IMR-90 (cell line): Measurements from ENCODE around the gene RBM8A.

Source experiments
- CEBPB ChIP-seq: IDR thresholded peaks from 2 replicates; pipeline ENCODE4 v1.6.1; 2012; ENCODE audit warnings: low read depth, low read length, improper control_type of control experiment
- CHD1 ChIP-seq: IDR thresholded peaks from 2 replicates; pipeline ENCODE4 v1.6.1; 2012; ENCODE audit warnings: low read depth, low read length, improper control_type of control experiment
- FOS ChIP-seq: fragments of 150-350 bp; IDR thresholded peaks from 2 replicates; pipeline ENCODE4 v1.6.1; 2016; ENCODE audit warnings: low read depth, low read length
- MAFK ChIP-seq: IDR thresholded peaks from 2 replicates; pipeline ENCODE4 v1.6.1; 2012; ENCODE audit warnings: low read depth, low read length, improper control_type of control experiment
- MAZ ChIP-seq: IDR thresholded peaks from 2 replicates; pipeline ENCODE4 v1.6.1; 2012; ENCODE audit warnings: low read depth, mild to moderate bottlenecking, low read length, improper control_type of control experiment, moderate library complexity, borderline replicate concordance
- MXI1 ChIP-seq: IDR thresholded peaks from 2 replicates; pipeline ENCODE4 v1.6.1; 2012; ENCODE audit warnings: low read depth, mild to moderate bottlenecking, low read length, moderate library complexity, borderline replicate concordance
- POLR2A ChIP-seq: IDR thresholded peaks from 2 replicates; pipeline ENCODE4 v1.6.1; 2012; ENCODE audit warnings: mild to moderate bottlenecking, low read depth, low read length
- RAD21 ChIP-seq: IDR thresholded peaks from 2 replicates; pipeline ENCODE4 v1.6.1; 2012; ENCODE audit warnings: low read length, improper control_type of control experiment
- RCOR1 ChIP-seq: IDR thresholded peaks from 2 replicates; pipeline ENCODE4 v1.6.1; 2012; ENCODE audit warnings: mild to moderate bottlenecking, low read length, improper control_type of control experiment; ENCODE audit not compliant: insufficient replicate concordance
- RFX5 ChIP-seq: IDR thresholded peaks from 2 replicates; pipeline ENCODE4 v1.8.0; 2012; ENCODE audit warnings: low read depth, mild to moderate bottlenecking, low read length, moderate library complexity
- SMC3 ChIP-seq: fragments of 150-350 bp; IDR thresholded peaks from 2 replicates; pipeline ENCODE4 v1.6.1; 2016; ENCODE audit warnings: low read depth, mild to moderate bottlenecking, antibody characterized with exemption, low read length, moderate library complexity
- USF2 ChIP-seq: fragments of 150-350 bp; IDR thresholded peaks from 2 replicates; pipeline ENCODE4 v1.6.1; 2017; ENCODE audit warnings: mild to moderate bottlenecking, antibody characterized with exemption, low read length, low read depth
- TF ChIP-seq, protein P1 (sequence below): conservative IDR thresholded peaks from 2 replicates; pipeline ENCODE4 v1.5.1; 2012; ENCODE audit warnings: mild to moderate bottlenecking, low read depth, low read length, improper control_type of control experiment
- TF ChIP-seq, protein P2 (sequence below): fragments of 150-350 bp; IDR thresholded peaks from 2 replicates; pipeline ENCODE4 v1.6.1; 2016; ENCODE audit warnings: low read depth, mild to moderate bottlenecking, low read length, moderate library complexity, borderline replicate concordance

DNA sequence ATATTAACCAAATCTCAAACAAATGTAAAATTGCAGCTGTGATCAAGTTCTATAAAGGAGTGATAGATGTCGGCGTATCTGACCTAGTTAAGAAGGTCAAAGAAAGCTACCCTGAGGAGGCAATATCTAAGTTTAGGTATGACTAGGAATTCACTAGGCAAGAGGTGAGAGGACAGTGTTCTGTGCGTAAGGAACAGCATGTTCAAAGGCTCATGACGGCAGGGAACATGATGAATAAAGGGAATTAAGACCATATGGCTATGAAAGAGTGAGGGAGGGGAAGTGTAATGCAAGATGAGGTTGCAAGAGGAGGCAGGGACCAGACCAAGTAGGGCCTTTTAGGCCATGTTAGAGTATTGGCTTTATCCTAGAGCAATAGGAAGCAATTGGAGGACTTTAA, 21.9 kb upstream of the RBM8A start:
- TF ChIP-seq, protein P1, sequence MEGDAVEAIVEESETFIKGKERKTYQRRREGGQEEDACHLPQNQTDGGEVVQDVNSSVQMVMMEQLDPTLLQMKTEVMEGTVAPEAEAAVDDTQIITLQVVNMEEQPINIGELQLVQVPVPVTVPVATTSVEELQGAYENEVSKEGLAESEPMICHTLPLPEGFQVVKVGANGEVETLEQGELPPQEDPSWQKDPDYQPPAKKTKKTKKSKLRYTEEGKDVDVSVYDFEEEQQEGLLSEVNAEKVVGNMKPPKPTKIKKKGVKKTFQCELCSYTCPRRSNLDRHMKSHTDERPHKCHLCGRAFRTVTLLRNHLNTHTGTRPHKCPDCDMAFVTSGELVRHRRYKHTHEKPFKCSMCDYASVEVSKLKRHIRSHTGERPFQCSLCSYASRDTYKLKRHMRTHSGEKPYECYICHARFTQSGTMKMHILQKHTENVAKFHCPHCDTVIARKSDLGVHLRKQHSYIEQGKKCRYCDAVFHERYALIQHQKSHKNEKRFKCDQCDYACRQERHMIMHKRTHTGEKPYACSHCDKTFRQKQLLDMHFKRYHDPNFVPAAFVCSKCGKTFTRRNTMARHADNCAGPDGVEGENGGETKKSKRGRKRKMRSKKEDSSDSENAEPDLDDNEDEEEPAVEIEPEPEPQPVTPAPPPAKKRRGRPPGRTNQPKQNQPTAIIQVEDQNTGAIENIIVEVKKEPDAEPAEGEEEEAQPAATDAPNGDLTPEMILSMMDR: no peak
- TF ChIP-seq RAD21 (no peak), RFX5 (no peak), RCOR1 (no peak), POLR2A (no peak), SMC3 (no peak), MXI1 (no peak), MAZ (no peak), CEBPB (no peak), MAFK (no peak), USF2 (no peak), FOS (no peak), CHD1 (no peak)
- TF ChIP-seq, protein P2, sequence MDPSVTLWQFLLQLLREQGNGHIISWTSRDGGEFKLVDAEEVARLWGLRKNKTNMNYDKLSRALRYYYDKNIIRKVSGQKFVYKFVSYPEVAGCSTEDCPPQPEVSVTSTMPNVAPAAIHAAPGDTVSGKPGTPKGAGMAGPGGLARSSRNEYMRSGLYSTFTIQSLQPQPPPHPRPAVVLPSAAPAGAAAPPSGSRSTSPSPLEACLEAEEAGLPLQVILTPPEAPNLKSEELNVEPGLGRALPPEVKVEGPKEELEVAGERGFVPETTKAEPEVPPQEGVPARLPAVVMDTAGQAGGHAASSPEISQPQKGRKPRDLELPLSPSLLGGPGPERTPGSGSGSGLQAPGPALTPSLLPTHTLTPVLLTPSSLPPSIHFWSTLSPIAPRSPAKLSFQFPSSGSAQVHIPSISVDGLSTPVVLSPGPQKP: no peak
